Measurements from ENCODE around the gene CUL4B.

DNA sequence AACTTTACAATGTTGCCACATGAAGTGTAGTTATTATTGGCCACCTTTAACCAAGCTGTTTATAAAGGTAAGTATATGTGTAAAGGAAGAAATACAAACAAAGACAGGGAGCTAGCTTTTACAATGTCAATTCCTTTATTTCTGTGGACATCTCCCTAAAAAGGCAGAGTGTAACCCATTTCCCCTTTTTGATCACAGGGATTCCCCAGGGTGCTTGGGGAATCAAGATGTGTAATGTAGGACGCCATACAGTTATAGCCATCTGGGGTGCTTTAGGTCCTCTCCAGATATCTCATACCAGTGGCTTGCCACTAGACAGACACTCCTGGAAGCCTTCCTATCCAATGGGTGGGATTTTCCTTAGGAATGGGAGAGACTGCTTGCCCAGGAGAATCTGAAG is 4.2 kb upstream of the CUL4B start:
- TF ChIP-seq CTCF (IDR thresholded peaks at IDR 0.05) (no peak), POLR2AphosphoS5 (IDR thresholded peaks at IDR 0.05) (no peak), POLR2A (IDR thresholded peaks at IDR 0.05) (no peak), EP300 (IDR thresholded peaks at IDR 0.05) (no peak)

Measured in upper lobe of left lung (tissue), 4 donors.